Measurements from ENCODE around the gene UGCG.

The UGCG gene

GRCh38 chr9:111920531-111920930, 23.9 kb downstream of the UGCG start:
- H3K4me3 ChIP-seq (ENCODE audit: low read depth, low read length), result no peak overlapping the region
- no peak for TF ChIP-seq CTCF (IDR thresholded peaks at IDR 0.05; ENCODE audit: insufficient read depth, low read length, missing control alignments)
- POLR2A ChIA-PET, result no interaction called here
- DNase-seq (ENCODE audit: low read depth, low spot score), result no peak
- CTCF ChIA-PET, result no interaction called here

- ChIA-PET POLR2A (no interaction called here), CTCF (interaction anchor here (1.0 to 2.4 kb wide), 2 partner anchors 18 to 152 kb away, joined by 3 to 9 read pairs; no protein-coding TSS in a partner anchor)
- no peak for TF ChIP-seq CTCF (IDR thresholded peaks at IDR 0.05; ENCODE audit: insufficient read depth, low read length, missing control alignments)
- DNase-seq (ENCODE audit: low read depth, low spot score), result no peak
- no peak overlapping the region for H3K4me3 ChIP-seq (ENCODE audit: low read depth, low read length)
Observed at GRCh38 chr9:111922324-111923013, 25.9 kb downstream of the UGCG start.

- no peak overlapping the region for H3K4me3 ChIP-seq (ENCODE audit: low read depth, low read length)
- TF ChIP-seq CTCF (IDR thresholded peaks at IDR 0.05; ENCODE audit: insufficient read depth, low read length, missing control alignments), result no peak
- DNase-seq (ENCODE audit: low read depth, low spot score), result no peak
- CTCF ChIA-PET, result interaction anchor here (0.9 to 2.4 kb wide), 3 partner anchors 9 to 150 kb away, joined by 3 to 9 read pairs (median 4); no protein-coding TSS in a partner anchor
- POLR2A ChIA-PET, result interaction anchor here (1.0 to 1.2 kb wide), 3 partner anchors 12 to 137 kb away, joined by 3 to 4 read pairs (median 3); partner anchors contain the start of gene UGCG
Observed at GRCh38 chr9:111924281-111924680, 27.7 kb downstream of the UGCG start.

GRCh38 chr9:111925017-111925770, 28.6 kb downstream of the UGCG start:
- POLR2A ChIA-PET, result interaction anchor here (1.0 to 1.1 kb wide), 2 partner anchors 136 to 150 kb away, joined by 3 to 4 read pairs; no protein-coding TSS in a partner anchor
- no peak for TF ChIP-seq CTCF (IDR thresholded peaks at IDR 0.05; ENCODE audit: insufficient read depth, low read length, missing control alignments)
- no peak overlapping the region for H3K4me3 ChIP-seq (ENCODE audit: low read depth, low read length)
- CTCF ChIA-PET, result interaction anchor here (0.9 to 2.4 kb wide), 5 partner anchors 10 to 150 kb away, joined by 3 to 9 read pairs (median 4); no protein-coding TSS in a partner anchor
- no peak for DNase-seq (ENCODE audit: low read depth, low spot score)

- POLR2A ChIA-PET, result interaction anchor here (1.0 to 1.1 kb wide), 2 partner anchors 149 kb away, joined by 4 read pairs; no protein-coding TSS in a partner anchor
- CTCF ChIA-PET, result interaction anchor here (0.9 to 1.5 kb wide), 3 partner anchors 11 to 22 kb away, joined by 3 to 4 read pairs (median 3); no protein-coding TSS in a partner anchor
- DNase-seq (ENCODE audit: low read depth, low spot score), result no peak
- H3K4me3 ChIP-seq (ENCODE audit: low read depth, low read length), result no peak overlapping the region
- no peak for TF ChIP-seq CTCF (IDR thresholded peaks at IDR 0.05; ENCODE audit: insufficient read depth, low read length, missing control alignments)
Observed at GRCh38 chr9:111925784-111926183, 29.2 kb downstream of the UGCG start.
